Endothelial cell of umbilical vein (primary cell): ENCODE data around the gene CELF1. TPM values are rescaled to one million over a fixed set of nuclear protein-coding genes. Genes with fewer than 3 reads are reported as not detected.

Source experiments
- BruUV-seq: library from RNA; stranded (reverse); fragments of 400-500 nt; replicated peaks from 2 replicates; lab custom pipeline; 2021; lab: Mats Ljungman, UMichigan
- CTCF ChIA-PET: fragments of 300-600, 350-600 bp; sonication (Branson Sonifier 250); formaldehyde crosslinking; loops from one replicate; lab custom pipeline; 2021; ENCODE audit warnings: antibody characterized with exemption, inconsistent platforms; lab: Charles Lee
- POLR2A ChIA-PET: fragments of 300-600, 350-600 bp; sonication (Branson Sonifier 250); formaldehyde crosslinking; loops from one replicate; lab custom pipeline; 2021; ENCODE audit warnings: antibody characterized with exemption, inconsistent platforms; lab: Charles Lee
- DNase-seq: peaks from one replicate; pipeline ENCODE4 v3.0.0-alpha.2; 2011; ENCODE audit warnings: low read depth, low spot score
- FAIRE-seq: peaks from 2 replicates; lab custom pipeline; 2011; peaks lifted over from hg19 to GRCh38; lab: Jason Lieb, UNC
- H2AFZ ChIP-seq: 2 replicates; pipeline ENCODE4 v1.6.0; 2012; ENCODE audit warnings: low read depth, low read length, control low read depth, inconsistent platforms
- H3K27ac ChIP-seq: 2 replicates; pipeline ENCODE4 v1.5.1; 2011; ENCODE audit warnings: low read depth, mild to moderate bottlenecking, control low read depth, low read length, moderate library complexity; ENCODE audit not compliant: insufficient read depth
- H3K27me3 ChIP-seq, 2 experiments: 2 replicates each; pipeline versions ENCODE4 v1.6.0 to v1.6.1; 2011; ENCODE audit warnings: low read length in 2 of 2, mixed read lengths in 1 of 2; ENCODE audit not compliant: control insufficient read depth in 2 of 2, insufficient read depth in 2 of 2
- H3K36me3 ChIP-seq, 2 experiments: 2 replicates in 1 of 2; 3 replicates in 1 of 2; pipeline ENCODE4 v1.5.1; 2011; ENCODE audit warnings: low read length in 2 of 2, mild to moderate bottlenecking in 1 of 2, moderate library complexity in 1 of 2; ENCODE audit not compliant: control insufficient read depth in 2 of 2, insufficient read depth in 2 of 2; ENCODE audit errors: extremely low read depth in 1 of 2
- H3K4me1 ChIP-seq: 3 replicates; pipeline ENCODE4 v1.5.1; 2011; ENCODE audit warnings: mild to moderate bottlenecking, low read length; ENCODE audit not compliant: control insufficient read depth, insufficient read depth; ENCODE audit errors: extremely low read depth
- H3K4me2 ChIP-seq: 2 replicates; pipeline ENCODE4 v1.6.1; 2011; ENCODE audit warnings: low read length, control low read depth, mixed read lengths; ENCODE audit not compliant: insufficient read depth
- H3K4me3 ChIP-seq, 3 experiments: fragments of 200-600 bp in 1 of 3; sonication (generic), shearing (Covaris generic) in 1 of 3; replicated peaks in 1 of 3; 2 replicates each; pipeline ENCODE4 v1.5.1; 2011 to 2016; ENCODE audit warnings: control low read depth in 3 of 3, low read length in 3 of 3, mild to moderate bottlenecking in 2 of 3, inconsistent platforms in 1 of 3, low read depth in 1 of 3, moderate library complexity in 1 of 3; ENCODE audit not compliant: insufficient read depth in 1 of 3
- H3K79me2 ChIP-seq: 2 replicates; pipeline ENCODE4 v1.6.0; 2012; ENCODE audit warnings: low read length, inconsistent platforms; ENCODE audit not compliant: control insufficient read depth, insufficient read depth
- H3K9ac ChIP-seq: replicated peaks from 2 replicates; pipeline ENCODE3; 2011; ENCODE audit warnings: low read length, control low read depth; ENCODE audit not compliant: insufficient read depth; ENCODE audit errors: extremely low read depth
- H3K9me1 ChIP-seq: replicated peaks from 3 replicates; pipeline ENCODE4 v1.6.0; 2011; ENCODE audit warnings: mild to moderate bottlenecking, low read length; ENCODE audit not compliant: control insufficient read depth, insufficient read depth; ENCODE audit errors: extremely low read depth
- H3K9me3 ChIP-seq: replicated peaks from 2 replicates; pipeline ENCODE4 v1.5.1; 2012; ENCODE audit warnings: low read length, inconsistent platforms; ENCODE audit not compliant: control insufficient read depth, insufficient read depth
- H4K20me1 ChIP-seq: replicated peaks from 2 replicates; pipeline ENCODE3; 2011; ENCODE audit warnings: mild to moderate bottlenecking, low read length; ENCODE audit not compliant: control insufficient read depth, insufficient read depth; ENCODE audit errors: extremely low read depth
- CTCF ChIP-seq, 2 donors: IDR thresholded peaks; 1 replicate in 1 of 2; 2 replicates in 1 of 2; pipeline ENCODE4 v1.5.1; 2011; ENCODE audit warnings: low read length in 2 of 2, mild to moderate bottlenecking in 2 of 2, moderate library complexity in 2 of 2, control low read depth in 1 of 2, inconsistent platforms in 1 of 2, low read depth in 1 of 2; ENCODE audit not compliant: insufficient read depth in 1 of 2; ENCODE audit errors: extremely low read depth in 1 of 2
- EZH2 ChIP-seq: IDR thresholded peaks from 2 replicates; pipeline ENCODE4 v1.6.1; 2012; ENCODE audit warnings: borderline replicate concordance, low read depth, mild to moderate bottlenecking, moderate library complexity, low read length, inconsistent platforms; ENCODE audit not compliant: severe bottlenecking
- FOS ChIP-seq: IDR thresholded peaks from 2 replicates; pipeline ENCODE4 v1.6.1; 2011; ENCODE audit warnings: mild to moderate bottlenecking, low read length, moderate library complexity, borderline replicate concordance; ENCODE audit not compliant: insufficient read depth
- GATA2 ChIP-seq: IDR thresholded peaks from 2 replicates; pipeline ENCODE4 v1.7.0; 2011; ENCODE audit warnings: low read depth, mild to moderate bottlenecking, moderate library complexity, mixed read lengths, low read length; ENCODE audit not compliant: insufficient read length, insufficient read depth
- JUN ChIP-seq: IDR thresholded peaks from 2 replicates; pipeline ENCODE4 v1.6.1; 2011; ENCODE audit warnings: borderline replicate concordance, low read depth; ENCODE audit not compliant: insufficient read length, insufficient read depth
- MAX ChIP-seq: IDR thresholded peaks from 2 replicates; pipeline ENCODE4 v1.6.1; 2011; ENCODE audit not compliant: insufficient read depth, insufficient read length
- MYC ChIP-seq: IDR thresholded peaks from one replicate; pipeline ENCODE4 v1.6.1; 2011; ENCODE audit warnings: mild to moderate bottlenecking, low read depth, low read length
- POLR2A ChIP-seq: IDR thresholded peaks from 2 replicates; pipeline ENCODE4 v1.6.1; 2012; ENCODE audit warnings: low read depth, mild to moderate bottlenecking, control low read depth, low read length
- POLR2AphosphoS5 ChIP-seq: IDR thresholded peaks from 2 replicates; pipeline ENCODE4 v1.6.1; 2012; ENCODE audit warnings: low read depth, mild to moderate bottlenecking, control low read depth, low read length, moderate library complexity; ENCODE audit not compliant: insufficient read depth
- dilution Hi-C: fragments of 300-500 bp; cut with MboI; formaldehyde crosslinking; loops from one replicate; pipeline ENCODE4 v1.15.0; 2019; ENCODE audit warnings: low sequenced_read_pairs; ENCODE audit not compliant: extremely low pct_ligation_motif_present
- intact Hi-C: fragments of 100-400 bp; cut with micrococcal nuclease; formaldehyde crosslinking; loops from one replicate; pipeline ENCODE4 v1.10.0; 2022
- polyA plus RNA-seq, 4 experiments: library from polyadenylated mRNA; depleted of rRNA in 3 of 4; stranded (reverse) in 3 of 4; unstranded in 1 of 4; fragments of >200 nt; gene quantifications; 2 replicates each; pipeline versions ENCODE4 v1.2.1 to v1.2.3, GENCODE V29; 2011 to 2012; ENCODE audit warnings: missing spikeins in 1 of 4
- total RNA-seq: library from RNA; stranded (reverse); gene quantifications from 2 replicates; pipeline ENCODE4 v1.2.3, GENCODE V29; 2021

The CELF1 gene
- total and polyA plus RNA-seq, 2 donors (not counting 3 experiments of a cell fraction or from before 2014, with no cell fraction given): 66.3 to 120 TPM

GRCh38 chr11:47506373-47506772, 46.6 kb downstream of the CELF1 start:
- CTCF ChIA-PET: interaction anchor here (1.5 kb wide), 1 partner anchor 47 kb away, joined by 3 read pairs; the partner anchor contains the start of gene CELF1
- H2AFZ ChIP-seq: no peak overlapping the region
- POLR2A ChIA-PET: no interaction called here
- H3K27me3 ChIP-seq: no peaks in the 10 kb centered on the region
- no peak overlapping the region for H3K27ac ChIP-seq
- H3K4me2 ChIP-seq: no peak overlapping the region
- no peaks in the 10 kb centered on the region for H3K9me3 ChIP-seq
- FAIRE-seq (no peak), DNase-seq (no peak)
- BruUV-seq: no TSS peak
- H3K4me3 ChIP-seq: no peak overlapping the region
- H3K36me3 ChIP-seq: no peaks in the 10 kb centered on the region
- no peak overlapping the region for H3K9ac ChIP-seq
- intact Hi-C loops (no loop called here), dilution Hi-C loops (no loop called here)
- H3K79me2 ChIP-seq: peaks cover 92% of the 10 kb centered on the region
- no peaks in the 10 kb centered on the region for H3K4me1 ChIP-seq
- no peaks in the 10 kb centered on the region for H4K20me1 ChIP-seq
- no peaks in the 10 kb centered on the region for H3K9me1 ChIP-seq
- TF ChIP-seq FOS: no peak
- TF ChIP-seq POLR2A: no peak
- TF ChIP-seq MYC: no peak
- TF ChIP-seq POLR2AphosphoS5: no peak
- no peak for TF ChIP-seq CTCF (IDR thresholded peaks at IDR 0.05; ENCODE audit: extremely low read depth in 1 of 2, insufficient read depth in 1 of 2, low read depth in 1 of 2, low read length in 2 of 2)
- TF ChIP-seq GATA2: no peak
- no peak for TF ChIP-seq EZH2
- no peak for TF ChIP-seq JUN
- no peak for TF ChIP-seq MAX
